Mucosa of descending colon (tissue), 3 donors: ENCODE data around the gene ERC2. TPM values are rescaled to one million over a fixed set of nuclear protein-coding genes. Genes with fewer than 3 reads are reported as not detected.

Experiments
- ATAC-seq: fragments of 200-7000 bp; cut with Tn5 transposase; one replicate; pipeline ENCODE4 v1.9.1; 2020; ENCODE audit warnings: mild to moderate bottlenecking, moderate library complexity
- DNase-seq, 3 donors: peaks; one replicate each; pipeline ENCODE4 v3.0.0-alpha.2; 2020
- H3K36me3 ChIP-seq: fragments of 200-600 bp; one replicate; pipeline ENCODE4 v1.8.0; 2021; ENCODE audit warnings: low read depth, mild to moderate bottlenecking
- H3K4me1 ChIP-seq: fragments of 200-600 bp; one replicate; pipeline ENCODE4 v1.8.0; 2021; ENCODE audit warnings: low read depth, mild to moderate bottlenecking
- H3K4me3 ChIP-seq: fragments of 200-600 bp; one replicate; pipeline ENCODE4 v1.8.0; 2021; ENCODE audit warnings: mild to moderate bottlenecking
- H3K9me3 ChIP-seq: fragments of 200-600 bp; one replicate; pipeline ENCODE4 v1.8.0; 2021; ENCODE audit warnings: mild to moderate bottlenecking
- intact Hi-C, 2 donors: fragments of 100-400 bp; cut with DNase I in 1 of 2; cut with micrococcal nuclease in 1 of 2; formaldehyde crosslinking; loops; one replicate each; pipeline versions ENCODE4 v1.11.0 to v1.11.1; 2022; cut with DNase I, micrococcal nuclease
- total RNA-seq, 3 donors: library from RNA; stranded (reverse); fragmentation: NEBNext Ultra II Directional in 2 of 3; extraction: Animal tissue kit (Norgen Biotek cat#: 25700) in 2 of 3; gene quantifications; one replicate each; pipeline versions ENCODE4 v1.2.1 to v1.2.4, GENCODE V29; 2021 to 2023
- TF ChIP-seq, protein P1 (sequence below): fragments of 200-600 bp; IDR thresholded peaks from one replicate; pipeline ENCODE4 v1.8.0; 2022; ENCODE audit warnings: antibody characterized with exemption, mild to moderate bottlenecking
- donor health status: DM: no; HTN: no; CAD: no; lungs with moderate emphysema.
- donor health status: DM: no; HTN: no; CAD: no.
- donor health status: DM: no; HTN: yes; CAD: no.

The ERC2 gene
- total RNA-seq, 3 donors from 2014 or later, result 0.06 to 1.8 (median 0.43) TPM

DNA sequence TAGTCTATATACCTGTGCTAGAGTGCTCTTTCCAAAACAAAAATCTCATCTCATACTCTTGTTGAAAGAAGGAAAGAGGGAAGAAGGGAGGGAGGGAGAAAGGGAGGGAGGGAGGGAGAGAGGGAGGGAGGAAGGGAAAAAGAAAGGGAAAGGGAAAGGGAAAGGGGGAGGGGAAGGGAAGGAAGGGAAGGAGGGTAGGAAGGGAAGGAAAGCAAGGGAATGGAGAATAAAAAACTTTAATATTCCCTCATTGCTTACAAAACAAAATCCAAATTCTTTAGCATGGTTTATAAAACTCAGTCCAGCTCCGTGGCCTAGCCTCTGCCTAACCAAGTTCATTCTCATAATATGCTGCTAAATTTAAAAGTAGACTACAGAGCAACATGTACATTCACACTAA lies 104.5 kb downstream of the ERC2 start:
- no peak overlapping the region for H3K4me3 ChIP-seq
- ATAC-seq (no peak), DNase-seq (no peak)
- H3K9me3 ChIP-seq, result no peaks in the 10 kb centered on the region
- no peaks in the 10 kb centered on the region for H3K4me1 ChIP-seq
- H3K36me3 ChIP-seq, result no peaks in the 10 kb centered on the region
- TF ChIP-seq, protein P1, sequence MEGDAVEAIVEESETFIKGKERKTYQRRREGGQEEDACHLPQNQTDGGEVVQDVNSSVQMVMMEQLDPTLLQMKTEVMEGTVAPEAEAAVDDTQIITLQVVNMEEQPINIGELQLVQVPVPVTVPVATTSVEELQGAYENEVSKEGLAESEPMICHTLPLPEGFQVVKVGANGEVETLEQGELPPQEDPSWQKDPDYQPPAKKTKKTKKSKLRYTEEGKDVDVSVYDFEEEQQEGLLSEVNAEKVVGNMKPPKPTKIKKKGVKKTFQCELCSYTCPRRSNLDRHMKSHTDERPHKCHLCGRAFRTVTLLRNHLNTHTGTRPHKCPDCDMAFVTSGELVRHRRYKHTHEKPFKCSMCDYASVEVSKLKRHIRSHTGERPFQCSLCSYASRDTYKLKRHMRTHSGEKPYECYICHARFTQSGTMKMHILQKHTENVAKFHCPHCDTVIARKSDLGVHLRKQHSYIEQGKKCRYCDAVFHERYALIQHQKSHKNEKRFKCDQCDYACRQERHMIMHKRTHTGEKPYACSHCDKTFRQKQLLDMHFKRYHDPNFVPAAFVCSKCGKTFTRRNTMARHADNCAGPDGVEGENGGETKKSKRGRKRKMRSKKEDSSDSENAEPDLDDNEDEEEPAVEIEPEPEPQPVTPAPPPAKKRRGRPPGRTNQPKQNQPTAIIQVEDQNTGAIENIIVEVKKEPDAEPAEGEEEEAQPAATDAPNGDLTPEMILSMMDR, result no peak
- intact Hi-C loops, result no loop called here

DNA sequence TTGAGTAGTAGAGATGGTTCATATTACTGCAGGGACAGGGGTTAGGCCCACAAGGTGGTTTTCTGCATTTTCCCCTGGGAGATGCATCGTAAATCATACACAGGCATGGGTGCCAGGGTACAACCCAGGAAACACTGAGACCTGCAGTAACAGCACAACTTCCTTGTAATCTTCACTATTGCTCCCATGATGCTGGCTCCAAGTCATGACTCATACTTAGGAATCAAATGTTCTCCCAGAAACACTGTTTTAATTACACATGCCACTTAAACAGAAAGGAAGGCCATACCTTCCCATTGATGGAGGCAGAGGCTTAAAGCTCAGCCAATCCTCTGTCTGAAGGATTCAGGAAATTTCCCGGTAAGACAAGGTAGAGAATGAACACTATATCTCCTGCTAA lies 106.5 kb downstream of the ERC2 start:
- H3K4me3 ChIP-seq, result no peak overlapping the region
- H3K9me3 ChIP-seq, result no peaks in the 10 kb centered on the region
- intact Hi-C loops, result no loop called here
- ATAC-seq (no peak), DNase-seq (no peak)
- TF ChIP-seq, protein P1, result no peak
- H3K36me3 ChIP-seq, result no peaks in the 10 kb centered on the region
- H3K4me1 ChIP-seq, result no peaks in the 10 kb centered on the region

DNA sequence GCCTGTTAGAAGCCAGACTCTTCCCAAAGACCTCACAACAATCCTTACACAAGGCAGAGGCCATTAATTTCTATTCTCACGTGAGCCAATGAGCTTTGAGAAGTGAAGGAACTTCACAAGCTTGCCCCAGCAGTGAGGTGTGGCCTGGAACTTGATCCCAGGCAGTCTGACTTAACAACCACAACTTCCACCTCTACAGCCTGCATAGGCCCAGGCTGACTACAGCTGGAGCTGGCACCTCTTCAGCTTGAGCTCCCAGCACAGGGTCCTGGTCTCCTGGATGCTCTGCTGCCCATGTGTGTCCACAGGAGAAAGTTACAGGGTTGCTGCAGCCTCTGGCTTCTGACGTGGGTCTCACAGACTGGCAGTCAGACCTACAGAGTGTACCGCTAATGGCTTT lies 111.0 kb downstream of the ERC2 start:
- Histone ChIP-seq H3K9me3 (no peaks in the 10 kb centered on the region), H3K4me1 (no peaks in the 10 kb centered on the region), H3K36me3 (no peaks in the 10 kb centered on the region), H3K4me3 (no peak overlapping the region)
- DNase-seq, result no peak
- intact Hi-C loops, result no loop called here
- TF ChIP-seq, protein P1, result no peak
- peak; percentile 60 for ATAC-seq

DNA sequence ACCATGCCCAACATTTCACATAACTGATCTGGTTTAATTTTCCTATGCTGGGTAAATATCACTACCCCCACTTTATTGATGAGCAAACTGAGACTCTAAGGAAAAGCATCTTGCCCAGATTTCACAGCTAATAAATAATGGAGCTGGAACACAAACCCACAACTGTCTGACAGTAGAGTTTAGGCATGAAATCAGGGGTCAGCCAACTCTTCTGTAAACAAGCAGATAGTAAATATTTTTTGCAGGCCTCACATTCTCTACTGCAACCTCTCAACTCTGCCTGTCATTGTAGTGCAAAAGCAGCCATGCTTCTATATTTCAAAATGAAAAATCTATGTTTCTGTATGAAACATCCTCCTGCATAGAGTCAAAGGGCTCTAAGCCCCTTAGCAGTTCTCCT lies 111.5 kb downstream of the ERC2 start:
- Histone ChIP-seq H3K9me3 (no peaks in the 10 kb centered on the region), H3K36me3 (no peaks in the 10 kb centered on the region), H3K4me1 (no peaks in the 10 kb centered on the region), H3K4me3 (no peak overlapping the region)
- intact Hi-C loops, result no loop called here
- ATAC-seq (no peak), DNase-seq (no peak)
- TF ChIP-seq, protein P1, result no peak

DNA sequence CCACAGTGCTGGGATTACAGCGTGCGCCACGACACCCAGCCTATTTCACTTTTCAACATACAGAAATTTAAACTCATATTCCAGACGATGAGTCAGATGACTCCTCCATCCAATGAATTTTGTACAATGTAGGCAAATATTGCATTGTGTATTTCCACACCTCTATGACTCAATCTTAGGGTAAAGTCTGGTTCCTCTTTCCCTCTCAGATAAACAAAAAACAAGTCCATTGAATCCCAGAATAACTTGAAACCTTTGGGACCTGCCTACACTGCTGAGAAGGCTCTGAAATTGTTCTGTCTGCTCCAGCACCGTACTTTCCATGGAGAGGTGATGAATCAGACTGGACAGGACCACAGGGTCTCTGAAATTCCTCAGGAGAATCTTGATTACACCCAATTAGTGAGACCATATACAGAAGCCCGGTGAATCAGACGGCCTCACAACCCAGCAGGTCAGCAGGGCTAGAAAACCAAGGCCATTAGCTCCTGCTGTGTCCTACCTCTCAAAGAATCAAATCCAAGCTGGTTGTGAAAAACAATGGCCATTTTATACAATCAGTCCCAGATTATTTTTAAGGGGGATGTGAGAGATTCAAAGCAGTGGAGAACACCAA lies 112.6 kb downstream of the ERC2 start:
- DNase-seq (no peak), ATAC-seq (no peak)
- Histone ChIP-seq H3K9me3 (no peaks in the 10 kb centered on the region), H3K4me3 (no peak overlapping the region), H3K36me3 (no peaks in the 10 kb centered on the region), H3K4me1 (no peaks in the 10 kb centered on the region)
- TF ChIP-seq, protein P1, result no peak
- intact Hi-C loops, result no loop called here

DNA sequence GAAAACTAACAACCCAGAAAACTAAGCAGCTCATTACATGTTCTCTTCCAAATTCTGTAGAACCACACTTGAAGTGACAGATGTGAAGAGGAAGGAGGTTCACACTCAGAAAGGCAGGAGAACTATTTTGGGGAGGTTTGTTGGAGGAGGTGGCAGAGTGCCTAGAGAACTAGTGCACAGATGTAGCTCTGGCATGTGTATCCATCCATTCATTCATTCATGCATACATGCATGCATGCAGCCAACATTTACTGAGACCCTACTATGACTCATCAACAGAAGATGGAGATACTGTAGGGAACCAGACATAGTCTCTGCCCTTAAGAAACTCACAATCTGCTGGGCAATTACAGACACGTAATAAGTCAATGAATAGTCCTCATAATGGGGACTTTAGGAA lies 116.7 kb downstream of the ERC2 start:
- no peak for DNase-seq
- no peak for ATAC-seq
- no peak overlapping the region for H3K4me3 ChIP-seq
- intact Hi-C loops, result no loop called here
- H3K4me1 ChIP-seq, result no peaks in the 10 kb centered on the region
- TF ChIP-seq, protein P1, result no peak
- no peaks in the 10 kb centered on the region for H3K36me3 ChIP-seq
- no peaks in the 10 kb centered on the region for H3K9me3 ChIP-seq
